Caco-2 (cell line): ENCODE measurements around the gene TMEM91. TPM values are rescaled to one million over a fixed set of nuclear protein-coding genes. Genes with fewer than 3 reads are reported as not detected.

Experiments used
- BruUV-seq: library from RNA; stranded (reverse); fragments of 400-500 nt; replicated peaks from 2 replicates; lab custom pipeline; 2021; lab: Mats Ljungman, UMichigan
- CTCF ChIA-PET: fragments of 300-600 bp; sonication (Branson Sonifier 250); formaldehyde crosslinking; loops from one replicate; lab custom pipeline; 2022; ENCODE audit warnings: antibody characterized with exemption; lab: Charles Lee
- POLR2A ChIA-PET: fragments of 300-600 bp; sonication (Branson Sonifier 250); formaldehyde crosslinking; loops from one replicate; lab custom pipeline; 2022; ENCODE audit warnings: antibody characterized with exemption; lab: Charles Lee
- DNase-seq, 2 experiments: peaks; one replicate each; pipeline versions ENCODE4 v3.0.0 to v3.0.0-alpha.2; 2020 to 2022
- H3K27me3 ChIP-seq: replicated peaks from 2 replicates; pipeline ENCODE4 v1.6.0; 2011; ENCODE audit warnings: low read length; ENCODE audit not compliant: control insufficient read depth, insufficient read depth
- H3K36me3 ChIP-seq: 2 replicates; pipeline ENCODE4 v1.5.1; 2011; ENCODE audit warnings: low read length; ENCODE audit not compliant: control insufficient read depth, insufficient read depth
- H3K4me1 ChIP-seq: fragments of 250-450 bp; sonication (Bioruptor Pico); 2 replicates; pipeline ENCODE4 v1.5.1; 2020; ENCODE audit warnings: mild to moderate bottlenecking
- H3K4me3 ChIP-seq: 2 replicates; pipeline ENCODE4 v1.5.1; 2011; ENCODE audit warnings: low read depth, mild to moderate bottlenecking, control low read depth, low read length
- H3K9me3 ChIP-seq: fragments of 250-450 bp; sonication (Bioruptor Pico); 2 replicates; pipeline ENCODE4 v1.5.1; 2020; ENCODE audit warnings: mild to moderate bottlenecking, moderate library complexity
- H3K27ac Mint-ChIP-seq: one replicate; pipeline ENCODE4 v1.8.0; 2022; ENCODE audit warnings: mixed read lengths; ENCODE audit not compliant: unreplicated experiment
- H3K27me3 Mint-ChIP-seq: one replicate; pipeline ENCODE4 v1.8.0; 2022; ENCODE audit warnings: mixed read lengths; ENCODE audit not compliant: insufficient read depth, unreplicated experiment
- H3K36me3 Mint-ChIP-seq: one replicate; pipeline ENCODE4 v1.8.0; 2022; ENCODE audit warnings: mild to moderate bottlenecking, mixed read lengths; ENCODE audit not compliant: insufficient read depth, unreplicated experiment
- H3K4me1 Mint-ChIP-seq: one replicate; pipeline ENCODE4 v1.8.0; 2022; ENCODE audit warnings: low read depth, mixed read lengths; ENCODE audit not compliant: unreplicated experiment
- H3K4me3 Mint-ChIP-seq: one replicate; pipeline ENCODE4 v1.8.0; 2022; ENCODE audit warnings: mild to moderate bottlenecking, moderate library complexity, mixed read lengths; ENCODE audit not compliant: unreplicated experiment
- H3K9me3 Mint-ChIP-seq: one replicate; pipeline ENCODE4 v1.8.0; 2022; ENCODE audit warnings: mixed read lengths; ENCODE audit not compliant: unreplicated experiment
- intact Hi-C: fragments of 100-400 bp; cut with micrococcal nuclease; formaldehyde crosslinking; loops from one replicate; pipeline ENCODE4 v1.10.0; 2022; ENCODE audit not compliant: unreplicated experiment
- total RNA-seq: library from RNA; stranded (reverse); gene quantifications from 2 replicates; pipeline ENCODE4 v1.2.3, GENCODE V29; 2022
- TF ChIP-seq, protein P1 (sequence below), 2 experiments: fragments of 200-600 bp in 1 of 2; IDR thresholded peaks; 1 replicate in 1 of 2; 2 replicates in 1 of 2; pipeline versions ENCODE4 v1.5.1 to v1.8.0; 2011 to 2022; ENCODE audit warnings: antibody characterized with exemption in 1 of 2, control low read depth in 1 of 2, inconsistent platforms in 1 of 2, low read depth in 1 of 2, low read length in 1 of 2, mild to moderate bottlenecking in 1 of 2, moderate library complexity in 1 of 2; ENCODE audit not compliant: insufficient read depth in 1 of 2, severe bottlenecking in 1 of 2, unreplicated experiment in 1 of 2

TMEM91 gene
- total RNA-seq, 1 experiment from 2014 or later, result 1.4 TPM

DNA sequence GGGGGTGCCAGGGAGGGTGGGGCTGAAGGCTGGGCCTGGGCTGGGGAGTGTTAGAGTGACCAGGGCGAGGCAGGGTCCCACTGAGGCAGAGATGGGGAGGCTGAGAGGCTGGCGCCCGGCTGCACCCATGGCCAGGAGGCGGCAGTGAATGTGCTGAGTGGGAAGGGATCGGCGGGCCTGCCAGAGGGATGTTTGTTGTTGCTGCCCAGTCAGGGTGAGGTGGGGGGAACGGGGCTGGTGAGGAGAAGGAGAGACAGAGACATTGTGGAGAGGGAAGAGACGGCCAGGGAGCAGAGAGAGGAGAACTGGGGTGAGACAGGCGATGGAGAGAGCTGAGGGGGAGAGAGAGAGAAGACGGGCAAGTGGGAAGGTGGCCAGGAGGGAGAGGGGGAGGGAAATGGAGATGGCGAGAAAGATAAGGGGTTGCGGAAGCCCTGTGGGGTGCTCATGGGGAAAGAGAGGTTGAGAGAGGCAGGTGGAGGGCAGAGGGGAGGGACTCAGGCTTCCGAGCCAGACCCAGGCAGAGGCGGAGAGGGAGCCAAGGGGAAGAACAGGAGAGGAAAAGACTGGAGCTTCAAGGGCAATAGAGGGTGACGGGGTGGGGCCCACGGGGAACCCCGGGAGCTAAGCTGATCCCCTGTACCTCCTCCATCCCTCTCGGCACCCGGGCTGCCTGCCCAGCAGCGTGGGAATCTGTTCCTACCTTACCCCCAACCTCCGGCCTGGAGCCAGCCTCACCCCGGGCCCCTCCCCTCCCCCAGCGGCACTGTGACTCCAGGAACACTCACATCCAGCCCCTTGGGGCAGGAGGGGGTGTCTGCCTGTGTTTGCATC is 51.5 kb downstream of the TMEM91 start:
- ChIA-PET CTCF (interaction anchor here (0.7 to 1.2 kb wide), 3 partner anchors 11 to 86 kb away, joined by 3 to 5 read pairs (median 3); partner anchors contain the start of gene DMAC2), POLR2A (interaction anchor here (1.6 to 1.9 kb wide), 2 partner anchors 11 to 12 kb away, joined by 5 to 29 read pairs; partner anchors contain the start of gene DMAC2)
- H3K4me3 Mint-ChIP-seq, result peak overlapping the region; percentile 72
- no peak for DNase-seq
- H3K4me3 ChIP-seq, result peak overlapping the region; percentile 47
- no TSS peak for BruUV-seq
- peaks cover 13% of the 10 kb centered on the region; the same call in 1 of the 2 replicates for H3K4me1 ChIP-seq
- H3K4me1 Mint-ChIP-seq, result peaks cover 19% of the 10 kb centered on the region
- H3K27ac Mint-ChIP-seq, result peak overlapping the region; percentile 81
- H3K36me3 ChIP-seq, result peaks cover 1% of the 10 kb centered on the region
- no peaks in the 10 kb centered on the region for H3K9me3 ChIP-seq
- H3K36me3 Mint-ChIP-seq, result peaks cover 18% of the 10 kb centered on the region
- TF ChIP-seq, protein P1, sequence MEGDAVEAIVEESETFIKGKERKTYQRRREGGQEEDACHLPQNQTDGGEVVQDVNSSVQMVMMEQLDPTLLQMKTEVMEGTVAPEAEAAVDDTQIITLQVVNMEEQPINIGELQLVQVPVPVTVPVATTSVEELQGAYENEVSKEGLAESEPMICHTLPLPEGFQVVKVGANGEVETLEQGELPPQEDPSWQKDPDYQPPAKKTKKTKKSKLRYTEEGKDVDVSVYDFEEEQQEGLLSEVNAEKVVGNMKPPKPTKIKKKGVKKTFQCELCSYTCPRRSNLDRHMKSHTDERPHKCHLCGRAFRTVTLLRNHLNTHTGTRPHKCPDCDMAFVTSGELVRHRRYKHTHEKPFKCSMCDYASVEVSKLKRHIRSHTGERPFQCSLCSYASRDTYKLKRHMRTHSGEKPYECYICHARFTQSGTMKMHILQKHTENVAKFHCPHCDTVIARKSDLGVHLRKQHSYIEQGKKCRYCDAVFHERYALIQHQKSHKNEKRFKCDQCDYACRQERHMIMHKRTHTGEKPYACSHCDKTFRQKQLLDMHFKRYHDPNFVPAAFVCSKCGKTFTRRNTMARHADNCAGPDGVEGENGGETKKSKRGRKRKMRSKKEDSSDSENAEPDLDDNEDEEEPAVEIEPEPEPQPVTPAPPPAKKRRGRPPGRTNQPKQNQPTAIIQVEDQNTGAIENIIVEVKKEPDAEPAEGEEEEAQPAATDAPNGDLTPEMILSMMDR (IDR thresholded peaks at IDR 0.05; ENCODE audit: insufficient read depth in 1 of 2, low read depth in 1 of 2, low read length in 1 of 2, severe bottlenecking in 1 of 2, unreplicated experiment in 1 of 2), result no peak
- no peaks in the 10 kb centered on the region for H3K9me3 Mint-ChIP-seq
- intact Hi-C loops, result loop anchor here (1.0 kb wide), 2 partner anchors 19 to 31 kb away; partner anchors contain the start of genes BCKDHA and EXOSC5
- no peaks in the 10 kb centered on the region for H3K27me3 Mint-ChIP-seq
- H3K27me3 ChIP-seq, result no peaks in the 10 kb centered on the region

DNA sequence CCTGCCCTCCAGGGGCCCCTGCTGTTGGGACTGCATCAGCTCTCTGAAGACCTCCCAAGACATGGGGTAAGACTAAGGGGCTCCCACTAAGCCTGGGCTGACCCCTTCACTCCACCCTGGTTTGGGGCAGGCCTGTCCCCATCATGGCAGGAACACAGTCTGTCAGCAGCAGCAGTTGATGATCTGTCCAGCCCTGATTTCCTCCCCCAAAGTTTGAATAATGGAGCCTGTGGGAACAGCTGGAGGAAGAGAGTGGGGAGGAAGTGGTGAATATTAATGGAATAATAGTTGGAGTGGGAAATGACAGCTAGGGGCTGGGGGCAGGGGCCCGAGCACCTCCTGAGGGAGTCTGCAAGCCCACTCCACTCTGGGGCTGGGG is 52.1 kb downstream of the TMEM91 start:
- intact Hi-C loops, result no loop called here
- Mint-ChIP-seq H3K9me3 (no peaks in the 10 kb centered on the region), H3K27ac (peak overlapping the region; percentile 72), H3K27me3 (no peaks in the 10 kb centered on the region), H3K36me3 (peaks cover 16% of the 10 kb centered on the region), H3K4me3 (no peak overlapping the region), H3K4me1 (peaks cover 19% of the 10 kb centered on the region)
- POLR2A ChIA-PET, result interaction anchor here (1.6 kb wide), 1 partner anchor 11 kb away, joined by 5 read pairs; no protein-coding TSS in a partner anchor
- H3K27me3 ChIP-seq, result no peaks in the 10 kb centered on the region
- no TSS peak for BruUV-seq
- CTCF ChIA-PET, result interaction anchor here (0.7 to 1.2 kb wide), 2 partner anchors 11 to 87 kb away, joined by 3 read pairs; no protein-coding TSS in a partner anchor
- peaks cover 13% of the 10 kb centered on the region; the same call in 1 of the 2 replicates for H3K4me1 ChIP-seq
- H3K36me3 ChIP-seq, result no peaks in the 10 kb centered on the region; the same call in none of the 2 replicates
- no peaks in the 10 kb centered on the region for H3K9me3 ChIP-seq
- H3K4me3 ChIP-seq, result no peak overlapping the region
- DNase-seq, result no peak
- TF ChIP-seq, protein P1 (IDR thresholded peaks at IDR 0.05; ENCODE audit: insufficient read depth in 1 of 2, low read depth in 1 of 2, low read length in 1 of 2, severe bottlenecking in 1 of 2, unreplicated experiment in 1 of 2), result no peak

DNA sequence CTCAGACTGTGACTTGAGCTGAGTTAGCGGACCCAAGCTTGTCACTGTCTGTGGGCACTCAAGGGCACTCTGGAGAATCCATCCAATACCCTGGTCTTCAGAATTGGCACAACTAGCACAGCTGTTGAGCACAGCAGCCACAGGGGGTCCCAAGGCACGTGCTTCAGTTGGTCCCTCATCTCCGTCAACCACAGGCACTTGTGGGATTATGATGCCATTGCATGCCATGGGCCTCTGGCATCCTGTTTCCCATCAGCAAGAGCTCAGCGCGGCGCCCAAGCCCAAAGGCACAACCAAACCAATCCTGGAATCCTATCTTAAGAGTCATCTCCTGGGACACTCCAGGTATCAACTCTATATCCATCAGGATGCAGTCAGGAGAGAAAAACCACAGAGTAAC is 54.6 kb downstream of the TMEM91 start:
- intact Hi-C loops, result loop anchor here (1.0 kb wide), 2 partner anchors 22 to 90 kb away; no protein-coding TSS in a partner anchor

More for the DNA sequence above, 54.6 kb downstream of the TMEM91 start:
- Histone ChIP-seq H3K27me3 (no peaks in the 10 kb centered on the region), H3K36me3 (no peaks in the 10 kb centered on the region; the same call in 1 of the 2 replicates), H3K4me1 (peaks cover 13% of the 10 kb centered on the region; the same call in 1 of the 2 replicates), H3K4me3 (no peak overlapping the region), H3K9me3 (no peaks in the 10 kb centered on the region)
- CTCF ChIA-PET, result interaction anchor here (1.3 to 1.7 kb wide), 5 partner anchors 9 to 133 kb away, joined by 4 to 8 read pairs (median 5); partner anchors contain the start of genes B9D2 and DMAC2
- TF ChIP-seq, protein P1 (IDR thresholded peaks at IDR 0.05; ENCODE audit: insufficient read depth in 1 of 2, low read depth in 1 of 2, low read length in 1 of 2, severe bottlenecking in 1 of 2, unreplicated experiment in 1 of 2), result no peak
- POLR2A ChIA-PET, result interaction anchor here (0.6 to 1.5 kb wide), 3 partner anchors 8 to 511 kb away, joined by 5 to 7 read pairs (median 6); partner anchors contain the start of genes B9D2 and DMAC2
- Mint-ChIP-seq H3K9me3 (no peaks in the 10 kb centered on the region), H3K36me3 (peaks cover 16% of the 10 kb centered on the region), H3K4me3 (no peak overlapping the region), H3K27ac (no peak overlapping the region), H3K4me1 (peaks cover 19% of the 10 kb centered on the region), H3K27me3 (no peaks in the 10 kb centered on the region)
- BruUV-seq, result no TSS peak
- no peak for DNase-seq
